Type B pancreatic cell (in vitro differentiated cells): ENCODE measurements around the gene PRR15. TPM values are rescaled to one million over a fixed set of nuclear protein-coding genes. Genes with fewer than 3 reads are reported as not detected.

Experiments used
- DNase-seq: peaks from one replicate; pipeline ENCODE4 v3.0.0; 2021; ENCODE audit warnings: mixed read lengths; ENCODE audit not compliant: unreplicated experiment; ENCODE audit errors: extremely low spot score
- H3K27ac Mint-ChIP-seq: 2 replicates; pipeline ENCODE4 v1.8.0; 2021; ENCODE audit warnings: mild to moderate bottlenecking, mixed read lengths
- H3K27me3 Mint-ChIP-seq: 2 replicates; pipeline ENCODE4 v1.8.0; 2021; ENCODE audit warnings: mixed read lengths
- H3K36me3 Mint-ChIP-seq: 2 replicates; pipeline ENCODE4 v1.8.0; 2021; ENCODE audit warnings: mixed read lengths
- H3K4me1 Mint-ChIP-seq: one replicate; pipeline ENCODE4 v1.8.0; 2021; ENCODE audit warnings: mixed read lengths; ENCODE audit not compliant: unreplicated experiment
- H3K4me3 Mint-ChIP-seq: 2 replicates; pipeline ENCODE4 v1.8.0; 2021; ENCODE audit warnings: mild to moderate bottlenecking, mixed read lengths
- H3K9me3 Mint-ChIP-seq: 2 replicates; pipeline ENCODE4 v1.8.0; 2021; ENCODE audit warnings: mixed read lengths
- total RNA-seq: library from RNA; stranded (reverse); gene quantifications from 2 replicates; pipeline ENCODE4 v1.2.1, GENCODE V29; 2021; ENCODE audit warnings: low replicate concordance
- TF ChIP-seq, protein P1 (sequence below): fragments of 200-600 bp; sonication (generic); conservative IDR thresholded peaks from 2 replicates; pipeline ENCODE4 v1.5.0; 2021; ENCODE audit warnings: antibody characterized with exemption, mild to moderate bottlenecking

Gene PRR15
- total RNA-seq, 1 donor from 2014 or later, result 10.8 TPM

DNA sequence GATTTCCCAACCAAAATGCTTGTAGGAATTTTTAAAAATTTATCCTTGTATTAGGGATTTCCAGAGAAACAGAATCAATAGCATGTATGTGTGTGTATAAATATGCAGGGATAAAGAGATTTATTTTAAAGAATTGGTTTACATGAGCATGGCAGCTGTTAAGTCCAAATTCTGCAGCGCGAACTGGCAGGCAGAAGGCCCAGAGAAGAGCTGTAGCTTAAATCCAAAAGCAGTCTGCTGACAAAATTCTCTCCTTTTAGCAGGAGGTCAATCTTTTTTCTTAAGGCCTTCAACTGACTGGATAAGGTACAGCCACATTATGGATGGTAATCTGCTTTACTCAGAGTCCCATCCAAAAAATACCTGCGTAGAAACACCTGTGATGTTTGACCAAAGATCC is 42.0 kb downstream of the PRR15 start:
- peak overlapping the region; percentile 90 for H3K27ac Mint-ChIP-seq
- H3K27me3 Mint-ChIP-seq, result no peaks in the 10 kb centered on the region
- no peaks in the 10 kb centered on the region for H3K36me3 Mint-ChIP-seq
- DNase-seq, result no peak
- TF ChIP-seq, protein P1, sequence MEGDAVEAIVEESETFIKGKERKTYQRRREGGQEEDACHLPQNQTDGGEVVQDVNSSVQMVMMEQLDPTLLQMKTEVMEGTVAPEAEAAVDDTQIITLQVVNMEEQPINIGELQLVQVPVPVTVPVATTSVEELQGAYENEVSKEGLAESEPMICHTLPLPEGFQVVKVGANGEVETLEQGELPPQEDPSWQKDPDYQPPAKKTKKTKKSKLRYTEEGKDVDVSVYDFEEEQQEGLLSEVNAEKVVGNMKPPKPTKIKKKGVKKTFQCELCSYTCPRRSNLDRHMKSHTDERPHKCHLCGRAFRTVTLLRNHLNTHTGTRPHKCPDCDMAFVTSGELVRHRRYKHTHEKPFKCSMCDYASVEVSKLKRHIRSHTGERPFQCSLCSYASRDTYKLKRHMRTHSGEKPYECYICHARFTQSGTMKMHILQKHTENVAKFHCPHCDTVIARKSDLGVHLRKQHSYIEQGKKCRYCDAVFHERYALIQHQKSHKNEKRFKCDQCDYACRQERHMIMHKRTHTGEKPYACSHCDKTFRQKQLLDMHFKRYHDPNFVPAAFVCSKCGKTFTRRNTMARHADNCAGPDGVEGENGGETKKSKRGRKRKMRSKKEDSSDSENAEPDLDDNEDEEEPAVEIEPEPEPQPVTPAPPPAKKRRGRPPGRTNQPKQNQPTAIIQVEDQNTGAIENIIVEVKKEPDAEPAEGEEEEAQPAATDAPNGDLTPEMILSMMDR, result no peak
- peaks cover 26% of the 10 kb centered on the region for H3K4me1 Mint-ChIP-seq
- H3K4me3 Mint-ChIP-seq, result no peak overlapping the region
- no peaks in the 10 kb centered on the region for H3K9me3 Mint-ChIP-seq

- no peak for DNase-seq
- Mint-ChIP-seq H3K27me3 (no peaks in the 10 kb centered on the region), H3K27ac (peak overlapping the region; percentile 90), H3K4me3 (peak overlapping the region; percentile 20), H3K9me3 (no peaks in the 10 kb centered on the region), H3K36me3 (no peaks in the 10 kb centered on the region), H3K4me1 (peaks cover 26% of the 10 kb centered on the region)
- TF ChIP-seq, protein P1, result no peak
Observed at GRCh38 chr7:29606287-29606721, 42.7 kb downstream of the PRR15 start.

DNA sequence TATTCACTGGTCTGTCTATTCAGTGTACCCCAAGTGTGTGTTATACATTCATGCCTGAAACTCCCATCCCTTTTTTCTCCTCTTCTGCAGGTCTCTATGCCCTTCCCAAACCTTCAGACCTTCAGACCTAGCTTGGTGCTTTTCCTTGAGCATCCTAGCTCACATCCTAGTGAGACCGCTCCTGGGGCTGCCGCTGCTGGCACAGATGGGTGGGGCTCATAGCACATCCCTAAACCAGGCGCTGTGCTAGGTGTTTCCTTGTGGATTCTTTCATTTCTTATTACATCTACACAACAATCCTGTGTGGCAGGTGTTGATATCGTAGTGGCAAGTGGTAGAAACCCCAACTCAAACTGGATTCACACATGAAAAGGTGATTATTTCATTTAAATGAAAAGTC is 43.2 kb downstream of the PRR15 start:
- Mint-ChIP-seq H3K27me3 (no peaks in the 10 kb centered on the region), H3K4me1 (peaks cover 29% of the 10 kb centered on the region), H3K27ac (peak overlapping the region; percentile 90), H3K9me3 (peaks cover 5% of the 10 kb centered on the region), H3K4me3 (no peak overlapping the region), H3K36me3 (no peaks in the 10 kb centered on the region)
- TF ChIP-seq, protein P1, result no peak
- DNase-seq, result no peak

- H3K27me3 Mint-ChIP-seq, result no peaks in the 10 kb centered on the region
- no peak for DNase-seq
- H3K27ac Mint-ChIP-seq, result peak overlapping the region; percentile 90
- peaks cover 5% of the 10 kb centered on the region for H3K9me3 Mint-ChIP-seq
- no peak overlapping the region for H3K4me3 Mint-ChIP-seq
- TF ChIP-seq, protein P1, result no peak
- peaks cover 31% of the 10 kb centered on the region for H3K4me1 Mint-ChIP-seq
- no peaks in the 10 kb centered on the region for H3K36me3 Mint-ChIP-seq
Observed at GRCh38 chr7:29607259-29607658, 43.6 kb downstream of the PRR15 start.

DNA sequence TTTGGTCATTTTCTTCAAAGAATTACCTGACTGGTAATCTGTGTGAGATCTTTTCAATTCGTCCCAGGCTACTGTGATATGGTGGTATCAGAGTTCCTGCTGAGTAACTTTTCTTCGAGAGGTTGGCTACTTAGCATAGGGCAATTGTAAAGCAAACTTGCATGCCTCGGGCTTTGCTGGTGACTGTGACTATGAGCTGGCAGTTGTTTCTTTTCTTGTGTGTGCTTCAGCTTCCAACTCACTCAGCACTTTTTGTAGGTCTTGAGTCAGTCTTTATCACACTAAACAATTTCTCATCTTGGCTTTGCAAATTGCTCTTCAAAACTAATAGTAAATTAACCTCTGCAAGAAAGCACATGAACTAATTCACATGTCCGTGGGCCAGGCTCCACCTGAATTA is 44.3 kb downstream of the PRR15 start:
- Mint-ChIP-seq H3K27ac (peak overlapping the region; percentile 22), H3K4me3 (no peak overlapping the region), H3K9me3 (peaks cover 5% of the 10 kb centered on the region), H3K27me3 (no peaks in the 10 kb centered on the region), H3K4me1 (peaks cover 31% of the 10 kb centered on the region), H3K36me3 (no peaks in the 10 kb centered on the region)
- TF ChIP-seq, protein P1, result no peak
- DNase-seq, result no peak
